ENCODE results near the gene ARHGAP8. TPM values are rescaled to one million over a fixed set of nuclear protein-coding genes. Genes with fewer than 3 reads are reported as not detected.

The ARHGAP8 gene
- total and polyA plus RNA-seq, 8 donors: 7.8 to 63.6 (median 11.3) TPM

DNA sequence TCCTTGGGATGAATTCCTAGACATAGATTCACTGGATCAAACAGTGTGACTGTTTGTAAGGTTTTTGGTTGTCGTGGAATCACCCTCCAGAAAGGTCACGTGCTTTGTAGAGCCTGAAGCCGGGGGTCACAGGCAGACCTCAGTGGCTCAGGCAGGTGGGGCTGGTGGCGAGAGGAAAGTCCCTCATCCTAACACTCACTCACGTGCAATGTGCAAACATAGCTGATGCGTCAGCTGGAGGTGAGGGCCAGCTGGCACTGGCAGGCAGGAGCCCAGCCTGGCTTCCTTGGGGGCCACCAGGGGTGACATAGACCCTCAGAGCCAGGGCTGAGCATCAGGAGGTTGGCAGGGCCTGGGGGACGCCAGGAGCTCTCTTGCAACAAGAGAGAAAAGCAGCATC lies 90.0 kb downstream of the ARHGAP8 start:
- no peak overlapping the region for H3K4me3 ChIP-seq
- H3K27ac ChIP-seq: no peak overlapping the region
- H3K4me1 ChIP-seq: peaks cover 0 to 4% (median 0%) of the 10 kb centered on the region in 4 donors
- DNase-seq: no peak
- no peaks in the 10 kb centered on the region for H3K36me3 ChIP-seq
- H3K27me3 ChIP-seq: peaks cover 0 to 6% (median 0%) of the 10 kb centered on the region in 3 donors
- peaks cover 5 to 12% (median 11%) of the 10 kb centered on the region in 4 donors for H3K9me3 ChIP-seq
- TF ChIP-seq POLR2AphosphoS5 (IDR thresholded peaks at IDR 0.05) (no peak), POLR2A (IDR thresholded peaks at IDR 0.05) (no peak)
- TF ChIP-seq, protein P1, sequence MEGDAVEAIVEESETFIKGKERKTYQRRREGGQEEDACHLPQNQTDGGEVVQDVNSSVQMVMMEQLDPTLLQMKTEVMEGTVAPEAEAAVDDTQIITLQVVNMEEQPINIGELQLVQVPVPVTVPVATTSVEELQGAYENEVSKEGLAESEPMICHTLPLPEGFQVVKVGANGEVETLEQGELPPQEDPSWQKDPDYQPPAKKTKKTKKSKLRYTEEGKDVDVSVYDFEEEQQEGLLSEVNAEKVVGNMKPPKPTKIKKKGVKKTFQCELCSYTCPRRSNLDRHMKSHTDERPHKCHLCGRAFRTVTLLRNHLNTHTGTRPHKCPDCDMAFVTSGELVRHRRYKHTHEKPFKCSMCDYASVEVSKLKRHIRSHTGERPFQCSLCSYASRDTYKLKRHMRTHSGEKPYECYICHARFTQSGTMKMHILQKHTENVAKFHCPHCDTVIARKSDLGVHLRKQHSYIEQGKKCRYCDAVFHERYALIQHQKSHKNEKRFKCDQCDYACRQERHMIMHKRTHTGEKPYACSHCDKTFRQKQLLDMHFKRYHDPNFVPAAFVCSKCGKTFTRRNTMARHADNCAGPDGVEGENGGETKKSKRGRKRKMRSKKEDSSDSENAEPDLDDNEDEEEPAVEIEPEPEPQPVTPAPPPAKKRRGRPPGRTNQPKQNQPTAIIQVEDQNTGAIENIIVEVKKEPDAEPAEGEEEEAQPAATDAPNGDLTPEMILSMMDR (IDR thresholded peaks at IDR 0.05): no peak
- 62 to 79% (median 76%) methylated on average over 7 of the region's 7 CpGs for WGBS, 5 donors
- intact Hi-C loops (cut with DNase I; ENCODE audit: low total_unique reads): no loop called here

DNA sequence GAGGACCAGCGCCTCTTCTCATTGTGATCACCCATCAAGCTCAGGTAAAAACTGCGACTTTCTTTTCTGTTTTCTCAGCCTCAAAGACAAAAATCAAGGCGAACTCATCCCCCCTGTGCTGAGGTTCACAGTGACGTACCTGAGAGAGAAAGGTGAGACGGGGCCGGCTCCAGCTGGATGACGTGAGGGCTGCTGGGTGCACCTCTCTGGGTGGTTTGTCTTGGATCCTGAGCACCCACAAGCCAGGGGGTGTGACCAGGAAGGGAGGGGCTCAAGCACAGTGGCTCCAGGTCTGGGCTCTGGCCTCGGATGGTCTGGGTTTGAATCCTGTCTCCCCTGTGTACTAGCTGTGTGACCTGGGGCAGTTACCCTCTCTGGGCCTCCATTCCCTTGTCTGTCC lies 92.8 kb downstream of the ARHGAP8 start:
- no peak for DNase-seq
- no peaks in the 10 kb centered on the region for H3K4me1 ChIP-seq
- no peak overlapping the region for H3K4me3 ChIP-seq
- peaks cover 0 to 6% (median 0%) of the 10 kb centered on the region in 3 donors for H3K27me3 ChIP-seq
- no peak overlapping the region for H3K27ac ChIP-seq
- peaks cover 0 to 9% (median 0%) of the 10 kb centered on the region in 4 donors for H3K36me3 ChIP-seq
- peaks cover 5 to 12% (median 11%) of the 10 kb centered on the region in 4 donors for H3K9me3 ChIP-seq
- 94 to 97% (median 95%) methylated on average over 7 to 8 of the region's 8 CpGs for WGBS, 5 donors
- TF ChIP-seq EP300 (IDR thresholded peaks at IDR 0.05) (no peak), POLR2AphosphoS5 (IDR thresholded peaks at IDR 0.05) (no peak), POLR2A (IDR thresholded peaks at IDR 0.05) (no peak)
- TF ChIP-seq, protein P1 (IDR thresholded peaks at IDR 0.05): no peak
- intact Hi-C loops (cut with DNase I; ENCODE audit: low total_unique reads): no loop called here

DNA sequence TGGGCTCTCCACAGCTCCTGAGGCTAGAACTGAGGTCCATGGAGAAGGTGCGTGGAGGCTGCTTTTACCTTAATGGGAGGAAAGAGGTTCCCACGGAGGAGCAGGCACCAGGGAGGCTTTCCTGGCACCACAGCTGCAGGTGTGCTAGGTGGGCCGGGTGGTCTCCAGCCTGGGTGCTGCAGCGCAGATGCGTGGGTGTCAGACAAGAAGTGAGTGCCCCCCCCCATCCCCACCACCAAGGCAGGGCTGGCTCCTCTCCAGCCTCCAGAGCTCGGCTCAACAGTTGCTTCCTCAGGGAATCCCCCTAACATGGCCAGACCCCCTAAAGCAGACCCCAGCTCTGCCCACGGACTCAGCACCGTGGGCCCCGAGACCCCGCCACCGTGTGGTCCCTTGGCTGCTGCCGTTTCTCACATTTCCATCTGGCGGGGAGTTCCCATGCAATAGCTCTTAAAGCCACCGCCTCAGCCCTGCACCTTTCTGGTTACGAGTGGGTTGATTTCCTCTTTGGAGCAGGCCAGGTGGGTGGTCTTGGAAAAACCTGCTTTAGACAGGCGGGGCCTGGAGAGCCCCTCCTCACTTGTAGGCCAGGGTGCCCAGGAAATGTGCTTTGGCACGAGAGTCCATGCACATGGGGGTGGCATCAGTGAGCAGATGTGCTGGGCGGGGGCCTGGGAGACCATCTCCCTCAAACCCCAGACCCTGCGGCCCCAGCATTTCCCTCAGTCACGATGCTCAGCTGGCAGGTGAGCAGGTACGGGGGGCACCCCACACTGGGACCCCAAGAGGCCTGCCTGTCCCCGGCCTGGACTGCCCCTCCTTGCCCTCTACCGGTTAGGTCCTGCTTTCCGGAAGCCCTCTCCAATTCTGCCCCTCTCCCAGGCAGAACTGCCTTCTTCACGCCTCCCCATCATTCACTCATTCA lies 93.7 kb downstream of the ARHGAP8 start:
- H3K4me1 ChIP-seq: no peaks in the 10 kb centered on the region
- no peak overlapping the region for H3K27ac ChIP-seq
- H3K36me3 ChIP-seq: peaks cover 0 to 9% (median 0%) of the 10 kb centered on the region in 4 donors
- WGBS, 5 donors: 85 to 93% (median 89%) methylated on average over 25 of the region's 25 CpGs
- no peak for DNase-seq
- intact Hi-C loops (cut with DNase I; ENCODE audit: low total_unique reads): no loop called here
- H3K4me3 ChIP-seq: no peak overlapping the region
- H3K27me3 ChIP-seq: peaks cover 0 to 6% (median 0%) of the 10 kb centered on the region in 3 donors
- peaks cover 5 to 12% (median 11%) of the 10 kb centered on the region in 4 donors for H3K9me3 ChIP-seq
- TF ChIP-seq, protein P1 (IDR thresholded peaks at IDR 0.05): no peak
- TF ChIP-seq POLR2A (IDR thresholded peaks at IDR 0.05) (no peak), POLR2AphosphoS5 (IDR thresholded peaks at IDR 0.05) (no peak), EP300 (IDR thresholded peaks at IDR 0.05) (no peak)

DNA sequence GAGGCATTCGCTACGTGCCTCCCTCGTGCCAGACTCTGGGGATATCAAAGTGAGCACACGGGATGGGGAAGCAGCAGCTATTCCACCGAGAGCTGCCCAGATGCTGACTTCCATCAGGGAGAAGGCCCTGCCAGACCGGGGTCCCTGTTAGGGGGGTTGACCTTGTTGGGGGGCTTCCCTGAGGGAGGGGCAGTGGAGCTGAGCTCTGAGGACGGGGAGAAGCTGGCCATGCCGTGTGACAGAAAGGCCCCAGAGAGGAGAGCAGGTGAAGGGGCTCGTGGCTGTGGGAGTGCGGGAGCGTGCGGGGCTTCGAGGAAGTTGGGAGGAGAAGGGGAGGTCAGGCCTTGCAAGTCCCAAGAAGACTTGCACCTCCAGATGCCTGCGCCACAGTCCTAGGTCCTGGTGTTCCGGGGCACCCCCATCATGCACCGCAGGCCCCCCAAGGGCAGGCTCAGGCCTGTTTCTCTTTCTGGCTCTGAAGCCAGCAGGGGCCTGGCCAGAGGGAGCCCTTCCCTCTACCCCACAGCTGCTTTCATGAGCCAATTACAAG lies 94.4 kb downstream of the ARHGAP8 start:
- H3K4me3 ChIP-seq: no peak overlapping the region
- no peak for DNase-seq
- no peak overlapping the region for H3K27ac ChIP-seq
- no peaks in the 10 kb centered on the region for H3K27me3 ChIP-seq
- H3K4me1 ChIP-seq: no peaks in the 10 kb centered on the region
- TF ChIP-seq, protein P1 (IDR thresholded peaks at IDR 0.05): no peak
- H3K36me3 ChIP-seq: peaks cover 0 to 9% (median 0%) of the 10 kb centered on the region in 4 donors
- WGBS, 5 donors: 84 to 93% (median 90%) methylated on average over 16 of the region's 16 CpGs
- intact Hi-C loops (cut with DNase I; ENCODE audit: low total_unique reads): no loop called here
- peaks cover 5 to 12% (median 11%) of the 10 kb centered on the region in 4 donors for H3K9me3 ChIP-seq
